ENCODE results near the gene PAGR1.
"Not testable (repeated sequence)": the region's sequence is repeated elsewhere in the genome, so short reads cannot be mapped to it uniquely, and the experiment has no call there.

Gene PAGR1

DNA sequence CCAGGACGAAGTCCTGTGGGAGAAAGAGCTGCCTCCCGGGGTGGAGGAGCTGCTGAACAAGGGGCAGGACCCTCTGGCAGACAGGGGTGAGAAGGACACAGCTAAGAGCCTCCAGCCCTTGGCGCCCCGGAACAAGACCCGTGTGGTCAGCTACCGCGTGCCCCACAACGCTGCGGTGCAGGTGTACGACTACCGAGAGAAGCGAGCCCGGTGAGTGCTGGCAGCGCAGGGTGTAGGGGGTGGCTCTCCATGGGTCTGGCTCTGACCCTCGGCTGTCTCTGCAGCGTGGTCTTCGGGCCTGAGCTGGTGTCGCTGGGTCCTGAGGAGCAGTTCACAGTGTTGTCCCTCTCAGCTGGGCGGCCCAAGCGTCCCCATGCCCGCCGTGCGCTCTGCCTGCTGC, 25.7 kb downstream of the PAGR1 start:
- DNase-seq: no peak

DNA sequence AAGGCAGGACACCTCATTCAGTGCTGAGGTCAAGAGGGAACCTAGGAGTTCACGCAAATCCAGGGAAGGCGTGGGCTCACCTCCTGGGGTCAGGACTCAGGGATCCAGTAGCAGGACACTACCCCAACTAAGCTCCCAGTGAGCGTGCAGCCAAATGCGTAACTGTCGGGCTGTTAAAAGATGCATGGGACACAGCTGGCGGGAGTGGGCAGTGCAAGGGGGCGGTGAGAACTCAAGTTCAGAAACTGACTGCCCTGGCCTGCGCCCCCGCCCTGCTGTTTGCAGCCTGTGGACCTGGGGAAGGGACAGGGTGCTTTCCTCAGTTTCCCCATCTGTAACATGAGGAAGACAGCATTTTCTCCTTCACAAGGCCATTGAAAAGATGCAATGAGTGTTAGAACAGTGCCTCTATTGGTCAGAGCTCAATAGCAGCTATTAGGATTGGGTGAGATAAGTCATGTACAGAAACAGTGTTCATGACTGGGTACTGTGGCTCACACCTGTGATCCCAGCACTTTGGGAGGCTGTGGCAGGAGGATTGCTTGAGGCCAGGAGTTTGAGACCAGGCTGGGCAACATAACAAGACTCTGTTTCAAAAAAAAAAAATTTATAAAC, 26.9 kb downstream of the PAGR1 start:
- no peak for DNase-seq

DNA sequence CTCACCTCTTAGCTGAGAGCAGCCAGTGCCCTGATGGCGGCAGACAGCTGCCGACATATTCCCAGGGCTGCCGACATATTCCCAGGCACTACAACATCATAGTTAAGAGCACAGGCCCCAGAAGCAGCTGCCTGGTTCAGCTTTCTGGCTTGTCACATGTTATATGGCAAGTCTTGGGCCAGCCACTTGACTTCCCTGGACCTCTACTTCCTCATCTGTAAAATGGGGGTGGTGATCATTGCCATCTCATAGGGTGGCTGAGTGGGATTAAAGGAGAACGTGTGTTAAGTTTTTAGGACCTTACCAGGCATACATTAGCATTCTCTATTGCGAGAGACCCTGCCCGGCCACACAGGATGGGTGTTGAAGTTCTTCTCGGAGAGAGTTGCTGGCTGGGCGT, 28.0 kb downstream of the PAGR1 start:
- no peak for DNase-seq

DNA sequence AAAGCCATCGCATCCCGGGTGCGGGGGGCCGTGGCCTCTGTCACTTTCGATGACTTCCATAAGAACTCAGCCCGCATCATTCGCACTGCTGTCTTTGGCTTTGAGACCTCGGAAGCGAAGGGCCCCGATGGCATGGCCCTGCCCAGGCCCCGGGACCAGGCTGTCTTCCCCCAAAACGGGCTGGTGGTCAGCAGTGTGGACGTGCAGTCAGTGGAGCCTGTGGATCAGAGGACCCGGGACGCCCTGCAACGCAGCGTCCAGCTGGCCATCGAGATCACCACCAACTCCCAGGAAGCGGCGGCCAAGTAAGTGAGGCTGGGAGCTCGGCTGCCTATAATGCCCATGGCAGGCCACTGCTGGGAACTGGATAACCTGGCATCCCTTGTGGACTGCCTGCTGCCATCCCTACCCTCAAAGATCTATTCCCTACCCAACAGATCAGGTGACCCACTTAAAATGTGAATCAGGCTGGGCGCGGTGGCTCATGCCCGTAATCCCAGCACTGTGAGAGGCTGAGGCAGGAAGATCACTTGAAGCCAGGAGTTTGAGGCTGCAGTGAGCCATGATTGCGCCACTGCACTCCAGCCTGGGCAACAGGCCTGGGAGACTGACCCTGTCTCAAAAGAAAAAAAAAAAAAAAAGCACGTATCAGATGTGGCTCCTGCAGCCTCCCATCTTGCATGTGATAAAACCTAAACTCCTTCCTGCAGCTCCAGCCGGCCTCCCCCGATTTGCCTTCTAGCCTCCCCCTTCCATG, 28.8 kb downstream of the PAGR1 start:
- no peak for DNase-seq

DNA sequence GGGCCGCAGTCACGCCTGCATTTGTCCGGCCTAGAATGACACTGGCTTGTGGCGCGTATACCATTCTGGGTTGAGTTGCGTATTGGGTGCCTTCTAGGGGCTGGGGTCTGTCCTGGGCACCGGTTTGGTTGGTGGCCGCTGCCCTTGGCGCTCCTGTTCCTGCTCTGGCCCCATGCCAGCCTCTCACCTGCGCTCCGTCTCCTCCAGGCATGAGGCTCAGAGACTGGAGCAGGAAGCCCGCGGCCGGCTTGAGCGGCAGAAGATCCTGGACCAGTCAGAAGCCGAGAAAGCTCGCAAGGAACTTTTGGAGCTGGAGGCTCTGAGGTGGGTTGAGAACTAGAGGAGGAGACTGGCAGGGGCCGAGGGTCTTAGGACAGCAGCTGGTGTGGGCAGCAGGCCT, 29.7 kb downstream of the PAGR1 start:
- no peak for DNase-seq

DNA sequence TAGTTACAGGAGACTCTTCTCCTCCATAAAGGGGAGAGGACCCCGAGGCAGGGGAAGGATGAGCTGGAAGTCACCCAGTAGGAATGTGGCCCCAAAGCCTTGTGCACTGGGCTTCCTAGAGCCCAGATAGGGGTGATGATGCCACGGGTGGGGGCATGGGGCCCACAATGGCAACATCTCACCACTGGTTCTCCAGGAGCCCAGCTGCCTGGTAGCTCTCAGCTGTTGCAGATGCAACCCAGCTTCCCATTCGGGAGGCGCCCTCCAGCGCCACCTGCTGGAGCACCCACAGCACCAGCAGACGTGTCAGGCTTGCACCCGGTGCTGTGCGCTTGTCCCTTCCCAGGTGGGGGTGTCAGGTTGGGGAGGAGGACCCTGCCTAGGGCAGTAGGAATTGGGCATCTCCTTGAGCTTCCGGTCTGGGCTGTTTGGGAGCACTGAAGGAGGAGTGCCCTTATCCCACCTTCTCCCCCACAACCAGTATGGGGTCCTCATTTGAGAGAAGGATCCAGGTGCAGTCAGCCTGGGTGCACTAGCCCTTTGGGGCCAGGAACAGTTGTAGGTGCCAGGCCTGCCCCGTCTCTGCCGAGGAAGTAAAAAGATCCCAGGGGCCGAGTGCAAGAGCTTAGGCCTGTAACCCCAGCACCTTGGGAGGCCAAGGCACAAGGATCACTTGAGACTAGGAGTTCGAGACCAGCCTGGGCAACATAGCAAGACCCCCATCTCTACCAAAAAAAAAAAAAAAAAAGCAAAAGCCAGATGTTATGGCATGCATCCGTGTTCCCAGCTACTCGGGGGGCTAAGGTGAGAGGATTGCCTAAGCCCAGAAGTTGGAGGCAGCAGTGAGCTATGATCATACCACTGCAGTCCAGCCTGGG, 32.7 kb downstream of the PAGR1 start:
- DNase-seq: peak; percentile 80

DNA sequence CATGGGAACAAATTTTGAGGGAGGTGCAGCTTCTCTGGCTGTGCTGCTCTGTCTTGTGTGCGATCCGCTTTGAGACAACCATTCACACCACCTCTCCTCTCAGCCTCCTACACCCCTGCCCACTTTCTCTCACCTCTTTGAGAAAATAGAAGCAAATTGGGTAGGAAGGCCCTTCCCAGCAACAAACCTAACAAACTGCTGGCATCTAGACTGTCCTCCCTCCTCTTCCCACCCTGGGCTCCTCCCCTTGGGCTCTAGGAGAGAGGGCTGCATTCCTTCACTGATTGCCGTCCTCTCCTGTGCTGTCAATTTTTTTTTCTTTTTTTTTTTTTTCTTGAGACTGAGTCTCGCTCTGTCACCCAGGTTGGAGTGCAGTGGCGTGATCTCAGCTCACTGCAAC, 33.6 kb downstream of the PAGR1 start:
- DNase-seq: no peak

DNA sequence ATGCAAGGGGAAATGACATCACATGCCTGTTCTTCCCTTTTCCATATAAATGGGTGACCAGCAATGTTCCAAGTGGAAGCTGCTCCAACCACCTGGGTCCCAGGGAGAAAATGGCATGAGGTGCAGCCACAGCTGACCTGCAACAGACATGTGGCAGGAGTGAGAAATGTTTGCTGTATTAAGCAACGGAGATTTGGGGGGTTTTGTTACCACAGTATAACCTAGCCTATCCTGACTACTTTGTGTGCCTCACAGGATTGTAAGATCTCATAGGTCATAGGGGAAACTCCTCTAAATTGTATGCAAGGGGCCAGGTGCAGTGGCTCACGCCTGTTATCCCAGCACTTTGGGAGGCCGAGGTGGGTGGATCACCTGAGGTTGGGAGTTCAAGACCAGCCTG, 35.0 kb downstream of the PAGR1 start:
- no peak for DNase-seq

DNA sequence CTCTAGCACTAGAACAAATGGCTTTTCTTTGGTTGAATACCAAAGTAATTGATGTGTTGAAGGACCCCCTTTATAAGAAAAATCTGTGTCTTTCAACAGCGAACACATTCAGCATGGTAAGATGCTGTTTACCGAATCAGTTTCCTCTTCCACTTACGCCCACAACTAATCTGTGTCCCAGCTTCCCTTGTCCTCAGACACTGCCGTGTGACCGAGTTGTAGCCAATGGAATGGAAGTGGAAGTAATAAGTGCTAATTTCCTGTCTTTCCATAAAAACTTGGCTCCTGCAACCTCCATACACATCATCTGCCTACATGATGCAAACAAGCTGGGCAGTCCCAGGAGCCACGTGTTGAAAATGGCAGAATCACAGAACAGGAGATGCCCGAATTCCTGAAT, 36.7 kb downstream of the PAGR1 start:
- DNase-seq: no peak

DNA sequence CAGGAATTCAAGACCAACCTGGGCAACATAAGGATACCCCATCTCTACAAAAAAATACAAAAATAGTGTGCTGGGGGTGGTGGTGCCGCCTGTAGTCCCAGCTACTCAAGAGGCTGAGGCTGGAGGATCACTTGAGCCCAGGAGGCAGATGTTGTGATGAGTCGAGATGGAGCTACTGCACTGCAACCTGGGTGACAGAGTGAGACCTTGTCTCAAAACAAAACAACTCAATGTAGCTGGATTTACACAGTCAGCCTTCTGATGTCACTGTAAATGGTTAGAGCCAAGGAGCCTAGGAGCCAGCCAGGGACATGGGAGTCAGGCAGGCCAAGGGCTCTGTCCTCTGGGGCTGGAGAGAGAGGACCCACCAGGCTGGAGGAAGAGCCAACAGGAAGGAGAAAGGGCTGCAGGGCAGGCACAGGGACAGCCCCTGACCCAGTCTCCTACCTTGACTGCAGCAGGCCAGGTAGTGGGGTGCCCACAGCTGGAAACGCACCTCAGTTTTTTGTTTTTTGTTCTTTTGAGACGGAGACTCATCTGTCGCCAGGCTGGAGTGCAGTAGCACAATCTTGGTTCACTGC, 38.7 kb downstream of the PAGR1 start:
- DNase-seq: no peak

DNA sequence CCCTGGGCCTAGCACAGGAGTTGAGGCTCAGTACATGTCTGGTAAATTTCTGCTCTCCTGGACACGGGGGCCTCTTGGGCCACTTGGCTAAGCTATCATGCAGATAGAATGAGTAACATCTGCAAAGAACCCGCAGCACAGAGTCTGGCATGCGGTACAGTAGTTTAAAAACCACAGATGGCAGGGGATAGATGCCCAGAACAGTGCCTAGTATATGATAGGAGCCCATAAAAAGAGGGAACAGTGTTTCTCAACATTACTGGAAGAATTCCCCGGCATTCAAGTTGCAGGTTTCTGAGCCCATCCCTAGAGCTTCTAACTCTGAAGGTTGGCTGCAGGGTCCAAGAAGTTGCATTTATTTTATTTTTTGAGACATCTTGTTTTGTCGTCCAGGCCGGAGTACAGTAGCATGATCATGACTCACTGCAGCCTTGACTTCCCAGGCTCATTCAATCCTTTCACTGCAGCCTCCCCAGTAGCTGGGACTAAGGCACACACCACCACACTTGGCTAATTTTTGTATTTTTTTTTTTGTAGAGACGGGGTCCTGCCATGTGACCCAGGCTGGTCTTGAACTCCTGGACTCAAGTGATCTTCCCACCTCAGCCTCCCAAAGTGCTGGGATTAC, 41.3 kb downstream of the PAGR1 start:
- DNase-seq: no peak

DNA sequence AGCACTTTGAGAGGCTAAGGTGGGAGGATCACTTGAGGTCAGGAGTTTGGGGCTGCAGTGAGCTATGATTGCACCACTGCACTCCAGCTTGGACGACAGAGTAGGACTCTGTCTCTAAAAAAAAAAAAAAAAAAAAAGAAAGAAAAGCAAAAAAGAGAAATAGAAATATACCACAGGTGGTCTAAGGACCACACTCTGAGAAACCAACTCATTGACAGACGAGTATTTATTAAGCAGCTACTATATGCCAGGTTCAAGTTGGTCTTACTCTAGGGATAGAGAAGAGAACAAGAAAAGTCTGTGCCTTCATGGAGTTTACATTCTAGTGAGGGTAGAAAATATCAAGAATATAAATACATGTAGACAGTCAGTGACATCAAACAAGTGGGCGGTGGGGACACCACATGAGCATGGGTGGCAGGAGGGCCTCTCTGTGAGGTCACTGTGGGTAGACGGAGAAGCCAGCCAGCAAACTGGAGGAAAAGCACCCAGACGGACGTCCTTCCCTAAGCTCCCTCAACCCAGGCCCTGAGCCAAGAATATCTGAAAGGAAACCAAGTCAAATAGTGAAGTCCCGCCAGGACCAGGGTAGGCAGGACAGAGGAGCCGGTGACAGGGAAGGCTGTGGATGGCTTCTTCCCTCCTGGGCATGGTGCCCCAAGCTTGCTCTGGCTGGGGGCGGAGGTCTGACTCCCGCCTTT, 42.3 kb downstream of the PAGR1 start:
- no peak for DNase-seq

DNA sequence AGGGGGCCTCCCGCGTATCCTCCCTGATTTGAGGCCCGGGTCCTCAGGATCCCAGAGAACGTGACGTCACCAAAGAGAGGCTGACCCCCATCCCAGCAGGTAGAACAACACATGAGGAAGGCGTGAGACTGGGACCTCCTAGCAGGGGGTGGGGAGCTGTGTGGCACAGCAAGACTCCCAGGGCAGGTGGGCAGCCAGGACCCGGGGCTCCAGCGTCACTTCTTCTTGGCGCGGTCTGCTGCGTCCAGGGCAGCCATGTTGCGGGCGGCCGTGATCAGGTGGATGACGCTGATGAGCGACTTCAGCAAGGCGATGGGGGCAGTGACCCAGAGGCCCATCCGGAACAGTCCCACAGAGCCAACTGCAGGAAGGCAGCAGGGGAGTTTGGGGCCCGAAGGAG, 43.0 kb downstream of the PAGR1 start:
- DNase-seq: no peak

DNA sequence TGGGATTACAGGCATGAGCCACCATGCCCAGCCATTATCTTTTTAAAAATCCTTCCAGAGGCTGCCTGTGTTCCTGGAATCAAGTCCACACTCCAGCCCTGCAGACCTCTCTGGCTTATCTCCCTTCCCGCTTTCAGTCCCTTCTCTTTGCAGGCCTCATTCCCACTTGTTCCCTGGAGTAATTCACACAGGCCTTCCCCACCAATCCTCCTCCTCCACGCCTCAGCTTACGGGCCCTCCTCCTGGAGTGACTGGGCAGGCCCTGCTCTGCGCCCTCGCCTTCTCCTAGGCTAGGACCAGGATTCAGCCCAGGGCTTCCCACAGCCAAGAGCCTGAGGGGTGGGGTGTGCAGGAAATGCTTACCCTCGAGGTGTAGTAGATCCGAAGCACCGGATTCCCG, 44.3 kb downstream of the PAGR1 start:
- no peak for DNase-seq

DNA sequence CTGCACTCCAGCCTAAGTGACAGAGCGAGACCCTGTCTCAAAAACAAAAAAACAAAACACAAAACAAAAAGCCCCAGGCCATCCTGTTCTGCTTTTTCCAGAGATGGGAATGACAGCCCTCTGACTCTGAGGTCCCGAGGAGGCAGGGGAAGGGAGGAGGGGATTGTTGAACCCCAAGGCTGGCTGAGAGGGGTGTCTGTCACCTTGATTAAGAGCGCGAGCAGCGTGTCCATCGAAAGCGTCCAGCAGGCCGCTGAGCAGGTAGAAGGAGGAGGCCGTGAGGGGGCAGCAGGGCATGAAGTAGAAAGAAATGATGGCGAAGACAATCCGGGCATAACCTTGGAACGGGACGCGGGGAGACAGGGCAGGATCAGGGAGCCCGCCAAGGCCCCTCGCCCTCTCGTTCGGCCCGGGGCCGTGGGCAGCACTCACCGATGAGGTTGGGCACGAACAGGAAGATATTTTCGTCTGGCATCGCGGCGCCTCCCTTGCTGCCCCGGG, 46.5 kb downstream of the PAGR1 start:
- DNase-seq: no peak

DNA sequence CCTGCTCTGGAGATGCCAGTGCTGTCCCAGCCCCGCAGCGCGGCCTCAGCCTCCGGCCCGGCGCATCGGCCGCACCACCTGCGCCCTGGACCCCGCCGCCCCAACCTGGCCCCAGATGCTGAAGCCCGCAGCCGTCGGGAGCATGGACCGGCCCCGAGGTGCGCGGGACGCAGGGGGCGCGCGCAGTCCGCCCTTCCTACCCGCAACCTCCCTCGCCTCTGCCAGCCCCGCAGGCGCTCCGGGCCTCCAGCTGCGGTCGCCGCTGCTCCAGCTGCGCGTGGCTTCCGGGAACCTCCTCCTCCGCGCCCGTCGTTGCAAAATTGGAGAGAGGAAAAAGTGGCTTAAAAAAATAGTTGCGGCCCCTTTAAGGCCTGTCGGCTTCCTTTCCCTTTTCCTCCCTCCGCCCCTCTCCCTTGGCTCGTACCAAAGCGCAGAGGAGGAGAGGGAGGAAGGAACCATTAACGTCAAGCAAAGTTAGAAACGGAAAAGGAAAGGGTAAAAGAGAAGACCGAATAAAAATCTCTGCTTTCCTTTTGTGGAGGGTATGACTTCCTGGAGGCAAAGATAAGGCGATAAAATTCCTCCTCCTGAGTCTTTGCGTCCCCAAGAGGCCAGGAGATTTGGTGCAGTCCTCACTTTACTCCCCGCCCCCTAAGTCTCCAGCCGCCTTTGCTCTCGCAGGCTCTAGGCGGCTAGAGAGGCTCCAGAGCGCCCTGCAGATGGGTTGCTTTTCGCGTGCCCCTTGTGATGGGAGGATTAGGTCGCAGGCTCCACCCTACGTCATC, 47.1 kb downstream of the PAGR1 start, which contains the start of gene CDIPT:
CDIPT (minus strand) TSS at position 343 of the 785 bp plus-strand sequence. CDS start 369 bp downstream, outside the sequence.
- peak; percentile 94 for DNase-seq

DNA sequence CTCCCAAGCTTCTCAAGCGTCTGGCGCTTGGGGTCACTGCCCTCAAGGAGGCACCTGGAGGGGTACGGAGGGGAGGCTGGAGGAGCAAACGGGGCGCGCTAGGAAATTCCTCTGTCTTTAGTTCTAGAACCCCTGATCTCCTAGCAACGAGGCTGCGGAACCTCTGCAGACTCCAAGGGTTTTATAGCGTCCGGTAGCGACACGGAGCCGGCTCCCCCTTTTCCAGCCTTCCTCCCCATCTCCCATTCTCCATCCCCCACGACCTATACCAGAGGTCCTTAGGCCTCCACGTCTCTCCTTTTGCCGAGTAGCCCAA, 47.7 kb downstream of the PAGR1 start:
- no peak for DNase-seq

DNA sequence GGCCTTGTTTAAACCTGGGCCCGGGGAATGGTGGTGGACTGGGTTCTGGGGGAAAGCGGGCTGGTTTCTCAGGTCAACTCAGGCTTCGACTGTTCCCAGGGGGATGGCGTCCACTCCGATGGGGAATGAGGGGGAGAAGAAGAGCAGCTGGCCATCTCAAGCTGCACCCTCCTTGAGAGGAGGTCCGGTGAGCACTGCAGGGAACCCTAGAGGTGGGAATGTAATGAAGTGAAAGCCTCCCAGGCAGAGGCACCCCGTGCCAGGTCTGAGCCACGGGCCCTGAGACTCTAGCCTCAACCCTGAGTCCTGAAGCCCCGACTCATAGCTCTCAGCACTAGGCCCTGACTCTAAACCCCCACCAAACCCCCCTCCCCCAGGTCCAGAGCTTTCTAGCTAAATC, 48.3 kb downstream of the PAGR1 start:
- DNase-seq: no peak

DNA sequence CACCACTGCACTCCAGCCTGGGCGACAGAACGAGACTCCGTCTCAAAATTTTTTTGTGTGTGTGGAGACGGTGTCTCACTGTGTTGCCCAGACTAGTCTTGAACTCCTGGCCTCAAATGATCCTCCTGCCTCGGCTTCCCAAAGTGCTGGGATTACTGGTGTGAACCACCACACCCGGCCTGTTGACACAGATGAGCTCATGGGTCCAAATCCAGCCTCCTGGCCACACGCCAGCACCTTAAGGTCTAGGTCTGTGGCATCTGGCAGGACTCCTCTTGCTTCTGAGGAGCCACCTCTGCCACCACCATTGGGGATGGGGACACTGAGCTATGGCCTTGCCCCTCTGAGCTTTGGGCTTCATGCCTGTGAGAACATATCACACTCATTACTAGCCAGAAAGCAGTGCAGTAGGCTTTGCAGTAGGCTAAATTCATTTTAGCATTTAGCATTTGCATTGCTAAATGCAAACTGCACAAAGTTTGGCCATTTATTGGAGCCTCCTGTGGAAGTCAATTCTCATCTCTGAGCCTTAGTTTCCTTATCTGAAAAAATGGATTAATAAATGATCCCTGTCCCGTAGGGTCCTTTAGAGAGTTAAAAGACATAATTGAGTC, 52.6 kb downstream of the PAGR1 start:
- DNase-seq: no peak

DNA sequence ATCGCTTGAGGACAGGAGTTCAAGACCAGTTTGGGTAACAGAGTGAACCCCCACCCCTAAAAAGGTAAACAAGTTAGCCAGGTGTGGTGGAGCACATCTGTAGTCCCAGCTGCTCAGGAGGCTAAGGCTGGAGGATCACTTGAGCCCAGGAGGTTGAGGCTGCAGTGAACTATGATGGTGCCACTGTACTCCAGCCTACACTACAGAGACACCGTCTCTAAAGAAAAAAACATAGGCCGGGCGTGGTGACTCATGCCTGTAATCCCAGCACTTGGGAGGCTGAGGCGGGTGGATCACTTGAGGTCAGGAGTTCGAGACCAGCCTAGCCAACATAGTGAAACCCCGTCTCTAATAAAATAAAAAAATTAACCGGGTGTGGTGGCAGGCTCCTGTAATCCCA, 53.1 kb downstream of the PAGR1 start:
- DNase-seq: not testable (repeated sequence)
